Stimulated activated CD4-positive, alpha-beta T cell treated with anti-CD3 and anti-CD28 coated beads, Interleukin-1b, Interleukin-23, amount 100 ng/mL, for 48 hours (primary cell): ENCODE measurements around the gene GFPT1.
A peak's percentile ranks its signal among the peaks of the same experiment; 100 is the strongest.

Experiments used
- DNase-seq: peaks from one replicate; pipeline ENCODE4 v3.0.0-alpha.2; 2020

The GFPT1 gene

DNA sequence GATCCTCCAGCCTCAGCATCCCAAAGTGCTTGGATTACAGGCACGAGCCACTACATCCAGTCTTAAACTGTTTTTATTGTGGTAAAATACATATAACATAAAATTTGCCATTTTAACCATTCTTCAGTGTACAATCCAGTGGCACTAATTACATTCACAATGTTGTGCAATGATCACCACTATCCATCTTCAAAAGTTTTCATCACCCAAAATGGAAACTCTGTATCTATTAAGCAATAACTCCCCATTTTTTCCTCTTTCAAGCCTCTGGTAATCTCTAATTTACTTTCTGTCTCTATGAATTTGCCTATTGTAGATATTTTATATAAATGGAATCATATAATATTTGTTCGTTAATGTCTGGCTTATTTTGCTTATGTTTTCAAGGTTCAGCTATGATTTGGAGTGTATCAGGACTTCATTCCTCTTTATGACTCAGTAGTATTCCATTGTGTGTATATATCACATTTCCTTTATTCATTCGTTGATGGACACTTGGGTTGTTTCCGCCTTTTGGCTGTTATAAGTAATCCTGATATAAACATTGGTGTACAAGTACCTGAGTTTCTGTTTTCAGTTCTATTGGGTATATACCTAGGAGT is 71.8 kb downstream of the GFPT1 start:
- no peak for DNase-seq

DNA sequence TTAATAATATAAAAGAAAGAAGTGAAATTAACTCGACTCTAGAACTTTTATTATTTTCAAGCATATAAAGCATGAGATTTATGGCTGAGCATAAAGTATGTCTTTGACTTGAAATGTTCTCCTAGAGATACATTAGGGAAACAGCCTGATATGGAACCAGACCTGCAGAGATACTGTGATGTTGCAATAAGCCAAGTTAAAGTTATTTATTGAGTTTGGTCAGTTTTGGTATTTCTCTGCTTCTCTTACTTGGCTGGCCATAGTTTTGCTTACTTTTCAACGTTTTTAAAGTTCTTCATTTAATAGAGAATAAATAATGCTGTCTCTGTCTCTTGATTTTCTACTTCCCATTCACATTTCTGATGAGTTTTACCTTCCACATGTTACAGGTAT is 76.0 kb downstream of the GFPT1 start:
- no peak for DNase-seq

DNA sequence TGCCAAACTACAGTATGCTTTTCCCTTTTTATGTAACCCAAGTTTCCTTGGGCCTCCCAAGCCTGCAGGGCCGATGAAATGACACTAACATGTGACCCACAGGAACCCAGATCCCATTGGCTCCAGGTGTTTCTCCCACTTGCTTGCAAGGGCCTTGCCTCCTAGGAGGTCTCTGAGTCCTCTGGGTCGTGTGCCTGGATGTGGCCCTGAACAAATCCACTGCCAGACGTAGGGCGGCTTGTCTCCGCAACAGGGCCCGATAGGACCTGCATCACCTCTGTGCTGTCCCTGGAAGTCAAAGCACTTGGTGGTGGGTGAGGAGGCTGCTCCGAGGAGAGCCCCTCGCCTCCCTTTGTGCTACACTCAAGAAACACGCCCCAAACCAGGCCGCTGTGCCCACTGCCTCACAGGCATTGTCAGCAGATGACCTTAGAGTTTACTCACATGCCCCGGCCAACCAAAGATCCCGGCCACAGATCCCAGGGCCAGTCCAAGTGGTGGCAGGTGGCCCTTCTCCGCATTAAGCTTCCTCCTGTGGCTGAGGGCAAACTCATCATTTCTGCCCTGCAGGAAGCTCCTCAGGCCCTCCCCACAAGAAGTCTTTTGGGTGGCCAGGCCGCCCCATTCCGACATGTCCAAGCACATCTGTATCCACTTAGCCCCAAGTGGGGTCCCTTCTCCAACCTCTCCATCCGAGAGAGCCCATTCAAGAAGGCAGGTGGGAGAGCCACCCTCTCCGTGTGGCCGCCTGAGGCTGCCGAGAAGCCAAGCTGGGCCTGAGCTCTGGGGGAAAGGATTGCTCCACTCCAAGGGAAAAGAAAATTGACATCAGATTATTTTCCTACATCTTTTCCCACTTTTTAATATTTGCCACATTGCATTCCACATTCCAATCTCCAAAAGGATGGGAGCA is 76.7 kb downstream of the GFPT1 start:
- no peak for DNase-seq

DNA sequence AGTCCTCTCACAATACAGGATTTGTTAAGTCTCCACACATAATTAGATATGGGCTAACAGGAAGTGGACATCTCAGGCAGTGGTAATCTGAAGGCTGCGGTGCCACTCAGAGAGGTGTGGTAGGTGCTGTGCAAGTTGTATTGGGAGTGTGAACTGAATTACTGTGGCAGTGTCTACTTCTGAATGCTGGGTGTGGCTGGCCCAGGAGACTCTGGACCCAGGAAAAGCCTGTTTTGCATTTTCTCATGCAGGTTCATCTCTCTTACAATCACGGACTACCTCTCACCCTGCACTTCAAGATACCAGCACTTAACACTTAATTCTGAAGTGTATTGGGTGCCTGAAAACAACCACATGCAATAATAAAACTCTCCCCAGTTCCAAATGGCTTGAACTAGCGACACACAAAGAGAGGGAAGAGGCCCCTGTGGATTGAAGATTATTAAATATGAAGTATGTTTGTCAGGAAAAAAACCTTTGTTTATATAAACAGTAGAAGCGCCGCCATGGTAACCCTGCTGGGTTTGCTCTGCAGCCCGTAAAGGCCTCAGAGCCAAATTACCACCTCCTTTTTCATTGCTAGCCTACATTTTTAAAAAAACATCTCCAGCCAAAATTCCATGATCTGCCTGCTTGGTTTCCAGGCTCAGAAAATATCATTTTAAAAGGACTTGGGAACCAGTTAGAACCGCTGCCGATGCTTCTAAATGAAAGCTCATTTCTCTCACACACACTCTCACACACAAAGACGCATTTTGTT is 77.5 kb downstream of the GFPT1 start:
- DNase-seq: no peak

DNA sequence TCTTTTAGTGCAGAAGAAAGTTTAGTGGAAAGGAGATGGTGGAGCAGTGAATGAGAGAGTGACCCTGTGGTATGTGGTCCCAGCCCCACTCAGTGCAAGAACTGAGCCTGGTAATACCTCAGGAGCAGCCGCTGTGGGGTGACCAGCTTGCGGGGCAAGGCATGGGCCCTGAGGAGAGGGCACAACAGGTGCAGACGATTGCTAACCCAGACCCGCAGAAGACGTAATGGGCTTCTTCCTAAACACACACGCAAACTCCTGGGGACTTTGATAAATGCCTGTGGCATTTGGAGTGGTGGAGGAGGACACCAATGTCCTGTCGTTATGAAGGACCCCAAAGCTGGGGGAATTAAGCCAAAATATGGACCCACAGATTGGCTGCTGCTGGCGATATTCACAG is 78.7 kb downstream of the GFPT1 start:
- DNase-seq: no peak

DNA sequence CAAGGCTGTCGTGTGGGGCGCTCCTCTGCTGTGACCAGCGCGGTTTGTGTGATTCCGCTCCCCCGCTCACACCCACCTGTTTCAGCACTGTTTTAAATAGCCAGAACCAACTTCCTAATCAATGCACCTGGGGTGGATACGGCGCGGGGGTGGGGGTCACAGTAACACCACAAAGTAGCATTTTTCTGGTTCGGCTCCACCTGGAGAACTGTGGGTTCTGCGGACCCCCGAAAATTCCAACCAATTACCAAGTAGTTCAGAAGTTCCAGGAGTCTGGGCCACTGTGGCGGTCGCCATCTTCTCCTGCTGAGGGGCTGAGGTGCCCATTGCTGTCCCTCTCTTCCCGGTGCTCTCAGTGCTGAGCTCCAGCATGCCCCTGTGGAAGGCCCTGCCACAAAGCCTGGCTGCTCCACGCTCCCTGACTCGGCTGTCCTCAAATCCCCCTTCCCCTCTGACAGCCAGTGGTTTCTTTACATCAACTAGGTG is 79.4 kb downstream of the GFPT1 start:
- no peak for DNase-seq

DNA sequence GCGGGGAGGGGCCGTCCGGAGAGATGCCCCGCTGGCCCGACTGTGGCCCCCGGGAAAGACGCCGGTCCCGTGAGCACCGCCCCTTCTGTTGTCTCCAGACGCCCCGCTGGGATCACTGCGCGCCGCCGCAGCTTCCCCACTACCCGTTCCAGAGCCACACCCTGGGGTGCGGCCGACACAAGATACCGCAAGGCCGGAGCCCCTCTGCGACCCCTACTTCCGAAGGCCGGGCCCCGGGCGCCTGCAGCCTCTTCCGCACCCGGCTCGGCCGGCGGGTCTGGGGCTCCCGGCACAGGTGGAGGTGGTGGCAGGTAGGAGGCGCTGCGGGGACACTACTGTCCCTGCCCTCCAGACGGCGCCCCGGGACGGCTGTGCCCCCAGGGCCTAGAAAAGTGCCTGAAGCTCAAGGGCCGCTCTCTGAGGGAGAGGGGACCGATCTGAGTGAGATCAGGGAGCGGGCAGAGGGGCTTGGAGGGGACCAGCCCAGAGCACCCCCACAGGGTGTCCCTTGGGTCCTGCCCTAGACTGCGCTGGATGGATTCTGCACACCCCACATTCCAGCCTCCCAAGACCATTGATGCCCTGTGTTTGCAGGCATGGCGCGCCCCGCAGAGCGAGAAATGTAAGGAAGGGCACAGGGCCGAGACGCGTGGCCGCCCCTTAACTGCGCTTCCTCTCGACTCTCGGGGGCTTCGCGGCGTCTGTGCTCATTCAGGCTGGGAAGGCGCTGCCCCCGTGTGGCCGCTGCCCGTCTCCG is 80.0 kb downstream of the GFPT1 start:
- DNase-seq: peak; percentile 64

DNA sequence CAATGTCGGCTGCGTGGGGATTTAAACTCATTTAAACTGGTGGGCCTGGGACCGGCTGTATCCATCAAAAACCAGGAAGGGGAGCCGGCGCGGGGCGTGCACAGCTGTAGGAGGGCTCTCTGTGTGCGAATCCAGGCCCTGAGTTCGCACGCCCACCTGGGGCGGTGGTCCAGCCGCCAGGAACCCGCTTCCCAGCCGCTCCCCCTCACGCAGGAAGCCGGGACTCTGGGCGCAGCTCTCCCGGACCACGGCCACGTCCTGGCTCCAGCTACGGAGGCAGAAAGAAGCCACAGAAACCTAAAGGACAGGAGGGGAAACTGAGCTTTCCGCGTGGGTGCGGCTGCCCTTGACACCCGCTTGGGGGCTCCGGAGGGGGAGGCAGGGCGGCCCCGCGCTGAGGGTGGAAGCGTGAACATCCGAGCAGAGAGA is 80.6 kb downstream of the GFPT1 start:
- DNase-seq: no peak

DNA sequence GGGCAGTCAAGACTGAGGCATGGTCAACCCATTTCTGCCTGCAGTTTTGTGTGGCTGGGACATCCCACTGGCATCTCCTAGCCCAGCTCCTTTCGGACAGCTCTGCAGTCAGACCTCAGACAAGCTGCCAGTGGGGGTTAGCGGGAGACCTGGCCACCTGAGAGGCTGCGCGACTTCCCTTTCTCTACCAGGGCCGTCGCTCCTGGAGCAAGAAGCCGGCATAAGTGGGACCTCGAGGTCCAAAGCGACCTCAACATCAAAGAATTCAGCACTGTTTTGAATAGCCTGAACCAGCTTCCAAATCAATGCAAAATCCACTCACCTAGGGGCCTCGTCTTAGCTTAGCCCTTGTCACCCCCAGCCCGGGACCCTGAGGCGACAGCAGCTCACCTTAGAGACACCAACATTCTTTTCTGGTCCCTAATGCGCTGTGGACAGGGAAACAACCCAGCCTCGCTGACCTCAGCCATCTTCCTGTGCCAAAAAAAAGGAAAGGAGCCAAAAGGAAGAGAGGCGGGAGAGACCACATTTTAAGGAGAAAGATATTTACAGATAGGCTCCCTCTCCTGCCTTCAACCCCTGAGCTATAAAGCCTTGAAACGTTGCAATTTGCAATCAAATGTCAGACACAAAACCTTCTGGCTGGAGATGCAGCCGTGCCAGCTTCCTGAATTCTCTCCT is 81.2 kb downstream of the GFPT1 start:
- DNase-seq: no peak

DNA sequence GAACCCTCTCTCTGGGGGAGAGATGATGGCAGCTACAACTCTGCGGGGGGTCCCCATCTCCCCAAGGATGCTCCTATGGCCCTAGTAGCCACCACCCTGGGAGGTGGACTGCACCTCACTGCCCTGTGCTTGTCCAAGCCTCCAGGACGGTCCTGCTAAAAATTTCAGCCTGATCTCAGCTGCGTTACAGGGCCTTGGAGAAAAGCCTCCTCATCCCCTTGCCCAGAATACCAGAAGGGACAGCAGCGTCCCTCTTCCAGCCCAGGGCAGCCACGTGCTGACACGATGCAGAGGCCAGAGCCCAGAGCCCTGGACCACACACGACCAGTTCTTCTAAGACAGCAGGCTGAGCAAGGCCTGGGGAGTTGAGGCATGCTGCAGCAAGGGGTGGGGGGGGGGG is 81.9 kb downstream of the GFPT1 start:
- no peak for DNase-seq

DNA sequence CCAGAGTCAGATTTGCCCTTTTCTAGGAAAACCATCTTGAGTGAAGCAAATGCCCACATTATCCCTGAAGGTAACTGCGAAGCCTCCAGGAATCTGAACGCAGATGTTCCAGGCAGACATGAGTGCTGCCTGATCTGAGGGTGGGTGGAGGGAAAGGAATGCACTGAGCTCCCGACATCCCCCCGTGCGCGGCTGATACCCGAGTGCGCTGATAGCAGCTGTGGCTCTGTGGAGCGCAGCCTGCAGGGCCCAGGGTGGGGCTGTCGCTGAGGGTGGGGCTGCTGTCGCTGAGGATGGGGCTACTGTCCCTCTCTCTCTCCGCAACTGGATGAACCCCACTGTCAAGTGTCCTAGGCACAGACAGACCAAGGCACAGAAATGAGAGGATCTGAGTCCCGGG is 82.4 kb downstream of the GFPT1 start:
- DNase-seq: no peak

DNA sequence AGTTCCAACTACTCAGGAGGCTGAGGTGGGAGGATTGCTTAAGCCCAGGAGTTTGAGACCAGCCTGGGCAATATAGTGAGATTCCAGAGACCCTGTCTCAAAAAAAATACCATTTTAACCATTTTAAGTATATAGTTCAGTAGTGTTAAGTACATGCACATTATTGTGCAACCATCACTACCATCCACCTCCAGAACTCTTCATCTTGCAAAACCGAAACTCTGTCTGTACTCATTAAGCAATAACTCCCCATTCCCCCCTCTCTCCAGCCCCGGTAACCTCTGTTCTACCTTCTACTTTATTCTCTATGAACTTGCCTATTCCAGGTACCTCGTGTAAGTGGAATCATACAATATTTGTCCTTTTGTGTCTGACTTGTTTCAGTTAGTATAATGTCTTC is 86.4 kb downstream of the GFPT1 start:
- DNase-seq: no peak

DNA sequence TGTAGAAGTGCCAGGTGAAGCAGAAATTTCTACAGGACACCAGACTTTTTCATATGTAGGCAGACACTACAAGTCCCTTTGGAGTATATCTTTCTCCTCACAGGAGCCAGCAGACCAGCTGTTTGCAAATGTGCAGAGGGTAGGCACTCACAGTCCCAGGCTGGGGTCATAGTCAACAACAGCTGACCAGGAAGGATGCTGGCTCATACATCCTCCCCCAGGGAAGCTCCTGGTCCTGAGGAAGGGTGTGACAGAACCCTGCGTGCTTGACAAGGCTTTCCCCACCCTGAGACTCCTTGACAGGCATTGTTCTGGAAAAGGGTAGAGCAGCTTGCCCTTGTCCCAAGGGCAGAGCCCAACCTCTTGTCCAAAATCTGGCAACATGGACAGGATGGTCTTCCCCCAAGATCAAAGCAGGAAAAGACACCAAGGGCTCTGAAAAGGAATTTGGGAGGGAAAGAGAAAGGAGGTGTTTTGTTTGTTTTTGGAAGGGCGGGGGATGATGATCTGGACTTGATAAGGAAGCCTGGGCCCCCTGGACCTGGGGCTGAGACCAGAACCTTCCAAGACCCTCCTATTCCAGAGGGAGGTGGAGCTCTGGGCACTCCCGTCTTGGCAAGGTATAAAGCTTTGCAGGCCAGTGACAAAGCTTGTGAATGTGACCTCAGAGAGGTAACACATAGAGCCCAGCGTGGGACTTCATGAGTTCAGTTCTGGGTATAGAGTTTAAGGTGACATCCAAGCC is 87.1 kb downstream of the GFPT1 start:
- no peak for DNase-seq

DNA sequence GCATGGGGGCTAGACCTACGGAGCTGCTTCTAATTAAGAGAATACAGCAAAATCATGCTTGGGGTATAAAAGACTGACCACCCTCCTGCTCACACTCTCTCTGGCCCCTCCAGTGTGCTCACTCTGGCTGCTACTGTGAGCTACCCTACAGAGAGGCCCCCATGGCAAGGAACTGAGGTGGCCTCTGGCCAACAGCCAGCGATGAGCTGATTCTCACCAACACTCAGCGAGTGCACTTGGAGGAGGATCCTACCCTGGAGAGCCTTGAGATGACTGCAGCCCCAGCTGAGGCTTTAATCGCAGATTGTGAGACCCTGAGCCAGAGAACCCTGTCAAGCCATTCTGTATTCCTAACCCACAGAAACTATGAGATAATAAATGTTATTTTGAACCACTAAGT is 88.2 kb downstream of the GFPT1 start:
- DNase-seq: no peak

DNA sequence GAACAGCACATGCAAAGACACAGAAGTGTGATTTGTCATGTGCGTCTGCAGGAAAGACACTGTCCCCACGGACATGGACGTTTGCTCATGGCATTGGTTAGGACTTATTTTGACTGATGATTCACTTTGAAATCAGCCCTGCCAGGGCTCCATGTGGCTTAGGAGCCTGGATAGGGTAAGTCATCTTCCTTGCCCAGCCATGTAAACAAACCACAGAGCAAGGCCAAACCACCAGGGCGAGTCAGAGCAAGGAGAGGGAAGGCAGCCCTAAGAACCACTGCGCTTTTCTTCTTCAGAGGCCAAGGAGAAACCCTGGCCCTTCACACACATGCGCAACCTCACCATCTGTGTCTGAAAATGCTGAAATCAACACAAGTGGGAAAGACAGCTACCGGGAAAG is 88.8 kb downstream of the GFPT1 start:
- DNase-seq: no peak

DNA sequence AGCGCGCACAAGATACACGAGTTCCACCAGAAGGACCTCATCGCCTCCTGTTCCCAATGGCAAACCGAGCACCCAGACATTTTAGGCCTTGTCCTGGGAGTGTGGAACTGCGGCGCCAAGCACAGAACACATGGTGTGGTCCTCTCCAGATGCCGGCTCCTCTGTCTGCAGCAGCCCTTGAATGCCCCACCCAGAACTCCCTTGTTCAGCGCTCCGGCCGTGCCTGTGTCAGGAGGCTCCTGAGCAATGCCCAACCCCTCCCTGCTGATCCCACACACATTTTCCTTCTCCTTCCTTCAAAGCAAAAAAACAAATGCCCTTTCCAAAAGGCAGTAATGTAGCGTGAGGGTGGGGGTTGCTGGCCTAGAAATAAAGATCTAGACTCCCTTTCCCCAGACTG is 89.8 kb downstream of the GFPT1 start:
- DNase-seq: no peak

DNA sequence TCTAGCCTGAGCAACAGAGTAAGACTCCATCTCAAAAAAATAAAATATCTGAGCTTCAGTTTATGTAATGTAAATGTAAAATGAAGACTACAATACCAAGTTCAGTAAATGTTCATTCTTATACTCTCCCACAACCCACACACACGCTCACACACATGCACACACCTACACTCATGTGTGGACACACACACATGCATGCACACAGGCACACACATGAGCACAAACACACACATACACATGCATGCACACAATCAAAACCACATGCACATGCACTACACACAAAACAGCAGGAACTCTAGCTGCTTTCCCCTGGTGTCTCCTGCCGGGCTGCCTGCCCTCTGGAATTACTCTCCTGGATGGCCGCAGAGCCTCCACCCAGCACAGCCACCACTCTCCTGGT is 90.6 kb downstream of the GFPT1 start:
- no peak for DNase-seq

DNA sequence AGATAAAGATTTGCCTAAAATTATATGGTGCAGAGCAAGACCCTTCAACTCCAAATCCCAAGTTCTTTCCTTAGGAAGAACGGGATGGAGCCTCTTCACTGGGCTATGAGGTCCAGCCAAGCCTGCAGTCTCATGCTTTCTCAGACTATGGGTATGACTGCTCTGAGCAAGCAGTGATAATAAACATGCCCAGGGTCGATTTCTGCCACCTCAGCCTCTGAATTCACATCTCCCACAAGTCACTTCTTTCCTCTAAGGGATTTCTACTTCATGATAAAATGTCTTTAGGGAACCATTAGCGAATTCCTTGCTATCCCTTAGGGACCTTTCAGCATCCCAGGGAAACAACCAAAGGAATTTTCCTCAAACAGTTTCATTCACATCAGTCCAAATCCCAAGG is 94.8 kb downstream of the GFPT1 start:
- DNase-seq: no peak

DNA sequence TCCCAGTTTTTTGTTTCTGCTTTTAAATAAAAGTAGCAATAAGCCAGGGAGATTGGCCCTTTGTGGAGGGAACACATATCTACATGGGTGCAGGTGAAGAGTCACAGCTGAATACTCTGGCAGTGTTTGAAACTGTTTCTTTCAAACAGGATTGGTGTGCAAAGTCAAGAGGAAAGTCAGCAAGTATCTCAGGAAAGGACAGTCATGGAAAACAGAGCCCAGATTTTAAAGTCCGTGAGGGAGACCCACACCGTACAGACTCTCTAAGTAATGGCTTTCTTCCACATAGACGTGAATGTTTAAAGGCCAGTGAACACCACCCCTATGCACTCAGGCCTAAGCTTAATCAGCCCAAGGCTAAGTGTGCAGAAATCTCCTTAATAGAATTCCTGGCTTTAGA is 95.3 kb downstream of the GFPT1 start:
- no peak for DNase-seq

DNA sequence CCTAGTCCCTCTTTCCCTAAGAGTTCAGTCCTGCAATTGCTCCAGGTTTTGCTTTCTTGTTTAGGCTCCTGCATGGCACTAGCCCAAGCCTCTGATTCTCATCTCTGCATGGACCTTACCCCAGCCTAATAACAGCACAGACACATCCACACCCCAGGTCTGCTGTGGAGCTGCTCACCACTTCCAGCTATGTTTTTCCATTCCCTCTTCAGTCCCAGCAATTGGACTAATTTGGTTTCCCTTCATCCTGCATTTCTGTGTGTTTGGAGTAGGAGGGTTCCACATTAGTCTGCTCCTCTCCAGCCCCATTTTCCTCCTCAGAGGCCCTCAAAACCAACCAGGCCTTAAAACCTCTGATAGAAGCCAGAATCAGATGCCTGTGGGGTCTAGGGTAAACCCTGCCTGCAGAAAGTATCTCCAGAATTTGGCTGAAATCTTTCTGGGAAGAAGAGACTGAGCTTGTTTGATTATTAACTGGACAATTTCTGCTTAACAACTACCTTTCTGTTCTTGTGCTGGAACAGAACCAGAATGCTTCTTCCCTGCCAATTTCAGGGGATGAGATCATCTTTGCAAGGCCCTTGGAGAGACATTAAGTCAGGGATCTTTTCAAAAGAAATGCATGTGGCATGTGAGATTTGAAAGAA is 95.9 kb downstream of the GFPT1 start:
- no peak for DNase-seq

DNA sequence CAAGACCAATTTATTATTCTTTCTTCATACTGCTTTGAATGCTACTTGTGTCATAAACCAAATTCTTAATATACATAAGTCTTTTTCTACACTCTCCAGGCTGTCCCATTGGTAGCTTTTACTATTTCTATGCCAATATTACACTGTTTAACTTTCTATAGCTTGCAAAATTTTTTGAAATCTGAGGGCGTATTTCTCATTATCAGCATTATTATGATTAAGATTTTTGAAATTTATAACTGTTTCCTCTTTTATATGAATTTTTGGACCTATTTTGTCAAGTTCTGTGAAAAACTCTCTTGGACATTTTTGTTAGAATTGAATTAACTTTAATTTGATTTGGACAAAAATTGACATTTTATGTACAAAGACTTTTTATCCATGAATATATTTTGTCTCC is 98.6 kb downstream of the GFPT1 start:
- no peak for DNase-seq
